GM19397 (cell line): Measurements from ENCODE around the gene HPGD.

ENCODE experiments used
- ATAC-seq: cut with Tn5 transposase; IDR thresholded peaks from one replicate; pipeline ENCODE4 v1.9.1; 2021; ENCODE audit warnings: mild to moderate bottlenecking, moderate library complexity; ENCODE audit not compliant: unreplicated experiment

Gene HPGD

GRCh38 chr4:174479140-174479539, 43.1 kb downstream of the HPGD start:
- no peak for ATAC-seq

GRCh38 chr4:174475528-174475927, 46.8 kb downstream of the HPGD start:
- ATAC-seq: no peak

GRCh38 chr4:174474457-174475075, 47.7 kb downstream of the HPGD start:
- ATAC-seq: no peak

DNA sequence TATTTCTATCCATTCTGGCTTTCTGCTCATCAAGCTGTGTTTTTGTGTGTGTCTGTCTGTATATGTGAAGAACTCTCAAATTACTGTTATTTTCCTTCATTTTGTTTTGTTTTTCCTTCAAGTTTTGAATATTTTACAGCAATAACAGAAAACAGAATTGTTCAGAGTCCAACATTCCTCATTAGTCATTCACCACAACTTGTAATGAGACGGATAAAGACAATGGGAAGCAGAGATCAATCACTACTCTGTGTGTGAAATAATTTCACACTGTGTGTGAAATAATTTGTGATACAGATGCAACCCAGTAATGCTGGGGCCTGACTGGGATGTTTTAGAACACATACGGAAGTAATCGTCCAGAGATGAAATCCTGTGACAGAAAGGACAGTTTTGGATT, 55.2 kb downstream of the HPGD start:
- no peak for ATAC-seq

GRCh38 chr4:174464949-174465348, 57.3 kb downstream of the HPGD start:
- ATAC-seq: no peak

- ATAC-seq: no peak
Observed at GRCh38 chr4:174461466-174462106, 60.7 kb downstream of the HPGD start.

DNA sequence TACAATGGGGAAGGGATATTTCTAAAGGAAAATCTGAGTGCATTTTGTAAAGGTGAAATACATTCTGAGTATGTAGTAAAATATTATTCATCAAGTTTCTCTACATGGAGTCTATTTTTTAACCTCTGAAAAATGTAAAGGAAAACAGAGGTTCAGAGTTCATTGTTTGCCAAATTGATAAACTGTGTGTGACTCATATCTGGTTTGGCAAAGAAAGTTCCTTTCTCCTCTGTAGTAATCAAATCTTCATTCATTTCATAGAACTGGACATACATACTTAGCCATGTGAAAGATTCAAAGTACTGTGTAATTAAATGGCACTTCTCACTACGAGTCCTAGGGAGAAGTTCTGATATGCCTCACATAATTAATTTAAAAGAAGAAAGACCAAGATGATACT, 61.6 kb downstream of the HPGD start:
- no peak for ATAC-seq

DNA sequence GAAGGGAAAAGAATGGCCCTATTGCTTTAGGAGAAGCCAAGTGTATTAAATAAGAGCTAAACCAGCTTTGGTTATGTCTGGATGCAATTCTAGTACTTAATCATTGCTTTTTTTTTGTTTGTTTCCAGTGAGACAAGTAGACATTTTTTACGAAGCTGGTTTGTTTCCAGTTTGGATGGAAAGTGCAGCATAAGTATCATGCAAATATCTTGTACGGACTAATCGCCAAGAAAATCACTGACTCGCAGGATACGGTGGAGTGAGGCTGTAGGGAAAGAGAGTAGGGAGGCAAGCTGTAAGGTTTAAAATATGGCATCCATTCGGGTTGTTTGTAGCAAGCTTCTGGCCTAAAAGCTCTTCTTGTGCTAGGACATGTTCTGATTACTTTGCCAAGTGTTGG, 64.8 kb downstream of the HPGD start:
- no peak for ATAC-seq

DNA sequence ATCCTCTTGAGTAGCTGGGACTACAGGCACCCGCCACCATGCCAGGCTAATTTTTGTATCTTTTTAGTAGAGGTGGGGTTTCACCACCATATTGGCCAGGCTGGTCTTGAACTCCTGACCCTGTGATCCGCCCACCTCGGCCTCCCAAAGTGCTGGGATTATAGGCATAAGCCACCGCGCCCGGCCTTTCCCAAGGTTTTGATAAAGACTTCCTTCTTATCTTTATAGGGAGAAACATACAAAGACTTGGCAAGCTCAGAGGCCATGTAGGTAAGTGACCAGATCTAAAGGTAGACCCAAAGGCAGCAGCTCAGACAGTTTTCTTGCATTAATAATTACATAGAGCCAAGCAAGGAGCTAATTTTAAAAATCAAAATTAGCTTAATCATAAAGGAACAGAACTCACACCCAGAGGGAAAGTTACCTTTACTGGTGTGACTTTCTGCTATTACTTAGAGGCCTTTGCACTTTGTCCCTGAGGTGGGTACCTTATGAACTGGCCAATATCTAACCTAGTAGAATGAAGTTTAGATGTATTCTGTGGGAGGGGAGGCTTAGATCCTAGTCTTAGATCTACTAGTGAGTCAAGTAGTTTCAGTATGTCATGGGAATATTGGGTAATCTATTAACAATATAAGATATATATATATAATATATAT, 67.3 kb downstream of the HPGD start:
- ATAC-seq: no peak

- ATAC-seq: no peak
Observed at GRCh38 chr4:174451718-174452296, 70.5 kb downstream of the HPGD start.

DNA sequence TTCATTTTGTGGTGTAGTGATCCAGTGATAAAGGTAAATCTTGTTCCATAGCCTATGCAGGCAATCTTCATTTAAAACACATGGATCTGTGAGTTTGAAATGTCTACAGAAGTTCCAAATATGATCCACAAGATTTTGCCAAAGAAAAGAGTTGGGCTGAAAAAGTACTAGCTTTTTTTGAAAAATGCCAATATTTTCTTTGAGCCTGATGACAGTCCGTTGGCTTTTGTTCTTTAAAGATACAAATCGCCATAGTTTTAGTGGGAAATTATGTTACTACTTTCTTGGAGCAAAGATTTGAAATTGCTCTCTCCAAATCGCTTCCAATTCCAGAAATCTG, 71.5 kb downstream of the HPGD start:
- no peak for ATAC-seq

- no peak for ATAC-seq
Observed at GRCh38 chr4:174449944-174450785, 72.1 kb downstream of the HPGD start.

GRCh38 chr4:174449152-174449551, 73.1 kb downstream of the HPGD start:
- no peak for ATAC-seq

- ATAC-seq: no peak
Observed at GRCh38 chr4:174444390-174444789, 77.9 kb downstream of the HPGD start.
